AG09309 (cell line): ENCODE measurements around the gene USP30.

Source experiments
- DNase-seq: peaks from one replicate; pipeline ENCODE4 v3.0.0-alpha.2; 2010; ENCODE audit warnings: low read depth
- H3K4me3 ChIP-seq: 2 replicates; pipeline ENCODE4 v1.5.1; 2011; ENCODE audit warnings: mild to moderate bottlenecking, low read depth, low read length, moderate library complexity; ENCODE audit not compliant: control insufficient read depth
- TF ChIP-seq, protein P1 (sequence below): IDR thresholded peaks from 2 replicates; pipeline ENCODE4 v1.5.1; 2011; ENCODE audit warnings: mild to moderate bottlenecking, low read depth, low read length, inconsistent platforms; ENCODE audit not compliant: insufficient read depth, control insufficient read depth; ENCODE audit errors: missing control alignments

Gene USP30

DNA sequence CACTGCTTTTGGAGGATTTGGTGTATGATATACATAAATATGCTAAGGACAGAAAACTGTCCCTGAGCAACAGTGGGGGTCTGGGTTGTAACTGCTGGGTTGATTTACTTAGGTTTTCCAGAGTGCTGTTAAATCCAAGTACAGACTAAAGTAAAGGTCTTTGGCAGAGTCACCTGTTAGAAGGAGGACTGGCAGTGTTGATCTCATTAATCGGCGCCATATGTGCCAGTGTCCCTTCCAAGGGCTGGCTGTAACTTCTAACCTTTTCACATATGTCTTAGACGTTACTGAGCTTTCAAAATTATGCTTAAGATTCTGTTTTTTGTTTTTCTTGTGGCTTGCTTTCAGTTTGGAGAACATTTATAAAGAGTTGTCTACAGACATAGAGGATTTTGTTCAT lies 50.1 kb downstream of the USP30 start:
- no peak for DNase-seq
- H3K4me3 ChIP-seq = no peak overlapping the region
- TF ChIP-seq, protein P1, sequence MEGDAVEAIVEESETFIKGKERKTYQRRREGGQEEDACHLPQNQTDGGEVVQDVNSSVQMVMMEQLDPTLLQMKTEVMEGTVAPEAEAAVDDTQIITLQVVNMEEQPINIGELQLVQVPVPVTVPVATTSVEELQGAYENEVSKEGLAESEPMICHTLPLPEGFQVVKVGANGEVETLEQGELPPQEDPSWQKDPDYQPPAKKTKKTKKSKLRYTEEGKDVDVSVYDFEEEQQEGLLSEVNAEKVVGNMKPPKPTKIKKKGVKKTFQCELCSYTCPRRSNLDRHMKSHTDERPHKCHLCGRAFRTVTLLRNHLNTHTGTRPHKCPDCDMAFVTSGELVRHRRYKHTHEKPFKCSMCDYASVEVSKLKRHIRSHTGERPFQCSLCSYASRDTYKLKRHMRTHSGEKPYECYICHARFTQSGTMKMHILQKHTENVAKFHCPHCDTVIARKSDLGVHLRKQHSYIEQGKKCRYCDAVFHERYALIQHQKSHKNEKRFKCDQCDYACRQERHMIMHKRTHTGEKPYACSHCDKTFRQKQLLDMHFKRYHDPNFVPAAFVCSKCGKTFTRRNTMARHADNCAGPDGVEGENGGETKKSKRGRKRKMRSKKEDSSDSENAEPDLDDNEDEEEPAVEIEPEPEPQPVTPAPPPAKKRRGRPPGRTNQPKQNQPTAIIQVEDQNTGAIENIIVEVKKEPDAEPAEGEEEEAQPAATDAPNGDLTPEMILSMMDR = no peak

DNA sequence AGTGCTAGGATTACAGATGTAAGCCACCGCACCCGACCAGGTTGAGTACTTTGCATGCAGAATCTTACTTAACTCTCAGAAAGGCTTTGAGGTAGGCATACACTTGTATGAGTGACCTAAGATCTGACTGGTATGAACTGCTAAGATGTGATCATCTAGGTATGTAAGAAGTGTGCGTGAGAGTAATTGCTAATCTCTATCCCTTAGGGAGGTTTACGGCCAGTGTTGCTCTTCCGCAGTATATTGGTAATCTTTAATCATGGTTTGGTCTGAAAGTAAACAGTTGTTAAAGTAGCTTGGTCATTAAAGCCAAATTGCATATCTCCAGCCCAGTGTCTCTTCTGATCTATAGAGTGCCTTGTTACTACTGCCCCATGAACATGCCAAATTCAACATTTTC lies 52.8 kb downstream of the USP30 start:
- TF ChIP-seq, protein P1 = no peak
- no peak overlapping the region for H3K4me3 ChIP-seq
- no peak for DNase-seq

DNA sequence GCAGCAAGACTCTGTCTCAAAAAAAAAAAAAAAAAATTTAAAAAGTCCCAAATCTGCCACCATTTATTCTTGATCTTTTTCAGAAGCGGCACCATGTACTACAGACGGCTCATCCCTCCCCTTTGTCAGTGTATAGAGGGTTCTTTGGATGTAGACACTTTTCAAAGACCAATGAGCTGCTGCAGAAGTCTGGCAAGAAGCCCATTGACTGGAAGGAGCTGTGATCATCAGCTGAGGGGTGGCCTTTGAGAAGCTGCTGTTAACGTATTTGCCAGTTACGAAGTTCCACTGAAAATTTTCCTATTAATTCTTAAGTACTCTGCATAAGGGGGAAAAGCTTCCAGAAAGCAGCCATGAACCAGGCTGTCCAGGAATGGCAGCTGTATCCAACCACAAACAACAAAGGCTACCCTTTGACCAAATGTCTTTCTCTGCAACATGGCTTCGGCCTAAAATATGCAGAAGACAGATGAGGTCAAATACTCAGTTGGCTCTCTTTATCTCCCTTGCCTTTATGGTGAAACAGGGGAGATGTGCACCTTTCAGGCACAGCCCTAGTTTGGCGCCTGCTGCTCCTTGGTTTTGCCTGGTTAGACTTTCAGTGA lies 57.5 kb downstream of the USP30 start:
- TF ChIP-seq, protein P1 = no peak
- H3K4me3 ChIP-seq = no peak overlapping the region
- no peak for DNase-seq

DNA sequence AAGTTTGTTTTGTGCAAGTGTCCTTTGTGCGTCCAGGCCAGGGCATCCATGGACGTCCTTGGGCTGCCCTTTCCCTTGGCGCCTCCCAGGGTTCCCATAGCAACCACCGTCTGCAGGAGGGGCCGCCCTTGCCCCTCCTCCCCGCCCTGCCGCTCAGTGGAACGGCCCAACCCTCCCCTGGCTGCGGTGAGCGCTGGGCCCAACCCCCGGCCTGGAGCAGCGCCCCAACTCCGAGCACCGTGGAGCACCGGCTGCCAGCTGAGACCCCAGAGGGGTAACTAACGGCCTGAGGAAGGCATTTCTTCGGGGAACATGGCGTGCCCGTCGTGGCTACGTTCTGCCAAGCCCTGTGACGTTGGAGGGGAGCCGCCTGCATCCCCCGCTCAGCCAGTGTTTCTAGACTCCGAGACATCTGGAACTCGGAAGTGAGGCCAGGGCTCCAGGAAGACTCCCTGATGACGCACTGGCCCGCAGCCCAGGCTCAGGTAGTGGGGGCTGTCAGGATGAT lies 58.7 kb downstream of the USP30 start:
- TF ChIP-seq, protein P1 = no peak
- peak overlapping the region; percentile 80 for H3K4me3 ChIP-seq
- no peak for DNase-seq

DNA sequence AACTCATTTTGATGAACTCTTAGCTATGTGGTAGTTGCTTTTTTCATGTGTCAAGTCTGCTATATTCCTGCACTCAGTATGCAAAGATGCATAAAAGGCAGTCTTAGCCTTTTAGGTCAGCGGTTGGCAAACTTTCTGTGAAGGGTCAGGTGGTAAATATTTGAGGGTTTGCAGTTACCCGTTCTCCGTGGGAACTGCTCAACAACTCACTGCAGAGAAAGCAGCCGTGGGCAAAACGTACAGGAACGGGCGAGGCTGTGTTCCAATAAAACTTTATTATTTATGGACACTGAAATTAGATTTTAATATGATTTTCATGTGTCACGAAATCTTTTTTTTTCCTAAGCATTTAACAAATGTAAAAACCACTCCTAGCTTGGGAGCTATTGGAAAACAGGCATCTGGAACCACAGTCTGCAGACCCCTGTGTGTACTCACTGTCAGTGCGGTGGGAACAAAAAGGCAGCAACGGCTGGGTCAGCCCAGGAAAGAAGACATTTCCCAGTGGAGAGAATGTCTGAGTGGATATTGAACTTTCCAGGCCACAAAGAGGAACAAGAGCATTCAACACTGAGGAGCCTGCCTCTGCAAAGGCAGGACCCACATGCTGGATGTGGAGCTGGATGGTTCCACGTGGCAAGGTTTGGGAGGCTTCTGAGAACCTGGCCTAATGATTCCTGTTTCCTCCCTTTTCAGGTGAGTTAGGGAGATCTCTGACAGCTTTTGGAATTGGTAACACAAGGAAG lies 60.5 kb downstream of the USP30 start:
- TF ChIP-seq, protein P1 = no peak
- no peak for DNase-seq
- H3K4me3 ChIP-seq = no peak overlapping the region

DNA sequence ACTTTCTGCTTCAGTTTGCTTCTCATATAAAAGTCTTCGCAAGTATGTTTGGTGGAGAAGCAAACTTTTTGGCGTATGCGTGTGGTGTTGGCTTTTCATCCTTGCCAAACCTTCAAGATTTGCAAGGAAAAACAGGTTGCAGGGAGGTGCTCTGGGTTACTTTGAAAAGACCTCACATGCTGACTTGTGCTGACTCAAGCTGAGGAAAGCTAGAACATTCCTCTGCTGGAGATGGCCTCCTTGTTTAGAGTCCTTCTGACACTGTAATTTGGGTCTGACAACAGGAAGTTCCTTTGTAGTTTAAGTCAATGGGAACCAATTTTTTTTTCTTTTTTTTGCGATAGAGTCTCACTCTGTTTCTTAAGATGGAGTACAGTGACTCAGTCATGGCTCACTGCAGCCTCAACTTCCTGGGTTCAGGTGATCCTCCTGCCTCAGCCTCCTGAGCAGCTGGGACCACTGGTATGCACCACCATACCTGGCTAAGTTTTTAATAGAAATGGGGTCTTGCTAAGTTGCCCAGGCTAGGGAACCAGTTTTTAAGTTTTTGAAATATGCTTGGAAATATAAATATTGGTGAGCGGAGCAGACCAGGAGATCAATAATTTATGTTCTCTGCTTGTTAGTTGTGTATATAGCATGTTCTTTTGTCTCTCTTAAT lies 61.4 kb downstream of the USP30 start:
- TF ChIP-seq, protein P1 = no peak
- DNase-seq = no peak
- H3K4me3 ChIP-seq = no peak overlapping the region
